Measurements from ENCODE around the gene SERPINB8.

Gene SERPINB8

GRCh38 chr18:63970809-63971205 is 926 bp downstream of the SERPINB8 start:
- Histone ChIP-seq H3K4me3 (ENCODE audit: low read length) (peak overlapping the region; percentile 77), H3K9me3 (ENCODE audit: insufficient read depth, low read depth, low read length) (no peaks in the 10 kb centered on the region), H3K27me3 (ENCODE audit: insufficient read depth, low read length) (peaks cover 47% of the 10 kb centered on the region), H3K9ac (ENCODE audit: low read depth, low read length) (peak overlapping the region; percentile 78), H3K36me3 (ENCODE audit: insufficient read depth, low read depth, low read length) (no peaks in the 10 kb centered on the region), H3K4me1 (ENCODE audit: insufficient read depth, low read length) (peaks cover 16% of the 10 kb centered on the region), H3K27ac (ENCODE audit: low read length) (peak overlapping the region; percentile 59)

GRCh38 chr18:63971320-63972001 is 1.6 kb downstream of the SERPINB8 start:
- H3K4me3 ChIP-seq (ENCODE audit: low read length), result peak overlapping the region; percentile 77
- H3K36me3 ChIP-seq (ENCODE audit: insufficient read depth, low read depth, low read length), result no peaks in the 10 kb centered on the region
- H3K27me3 ChIP-seq (ENCODE audit: insufficient read depth, low read length), result peaks cover 51% of the 10 kb centered on the region
- peak overlapping the region; percentile 59 for H3K27ac ChIP-seq (ENCODE audit: low read length)
- peaks cover 16% of the 10 kb centered on the region for H3K4me1 ChIP-seq (ENCODE audit: insufficient read depth, low read length)
- H3K9ac ChIP-seq (ENCODE audit: low read depth, low read length), result peak overlapping the region; percentile 78
- no peaks in the 10 kb centered on the region for H3K9me3 ChIP-seq (ENCODE audit: insufficient read depth, low read depth, low read length)

- Histone ChIP-seq H3K36me3 (ENCODE audit: insufficient read depth, low read depth, low read length) (no peaks in the 10 kb centered on the region), H3K4me3 (ENCODE audit: low read length) (no peak overlapping the region), H3K27me3 (ENCODE audit: insufficient read depth, low read length) (peaks cover 54% of the 10 kb centered on the region), H3K9me3 (ENCODE audit: insufficient read depth, low read depth, low read length) (no peaks in the 10 kb centered on the region), H3K4me1 (ENCODE audit: insufficient read depth, low read length) (peaks cover 16% of the 10 kb centered on the region), H3K9ac (ENCODE audit: low read depth, low read length) (no peak overlapping the region), H3K27ac (ENCODE audit: low read length) (no peak overlapping the region)
Observed at GRCh38 chr18:63972002-63972376, 2.1 kb downstream of the SERPINB8 start.

GRCh38 chr18:63974991-63975390 is 5.1 kb downstream of the SERPINB8 start:
- Histone ChIP-seq H3K9ac (ENCODE audit: low read depth, low read length) (no peak overlapping the region), H3K36me3 (ENCODE audit: insufficient read depth, low read depth, low read length) (no peaks in the 10 kb centered on the region), H3K27me3 (ENCODE audit: insufficient read depth, low read length) (peaks cover 76% of the 10 kb centered on the region), H3K9me3 (ENCODE audit: insufficient read depth, low read depth, low read length) (no peaks in the 10 kb centered on the region), H3K4me1 (ENCODE audit: insufficient read depth, low read length) (peaks cover 10% of the 10 kb centered on the region), H3K4me3 (ENCODE audit: low read length) (no peak overlapping the region), H3K27ac (ENCODE audit: low read length) (no peak overlapping the region)

GRCh38 chr18:63975628-63976027 is 5.7 kb downstream of the SERPINB8 start:
- Histone ChIP-seq H3K36me3 (ENCODE audit: insufficient read depth, low read depth, low read length) (no peaks in the 10 kb centered on the region), H3K4me3 (ENCODE audit: low read length) (no peak overlapping the region), H3K27me3 (ENCODE audit: insufficient read depth, low read length) (peaks cover 80% of the 10 kb centered on the region), H3K4me1 (ENCODE audit: insufficient read depth, low read length) (peaks cover 10% of the 10 kb centered on the region), H3K27ac (ENCODE audit: low read length) (no peak overlapping the region), H3K9ac (ENCODE audit: low read depth, low read length) (no peak overlapping the region), H3K9me3 (ENCODE audit: insufficient read depth, low read depth, low read length) (no peaks in the 10 kb centered on the region)

GRCh38 chr18:63977040-63977439 is 7.2 kb downstream of the SERPINB8 start:
- peaks cover 70% of the 10 kb centered on the region for H3K27me3 ChIP-seq (ENCODE audit: insufficient read depth, low read length)

GRCh38 chr18:63979409-63979920 is 9.6 kb downstream of the SERPINB8 start:
- H3K36me3 ChIP-seq (ENCODE audit: insufficient read depth, low read depth, low read length), result no peaks in the 10 kb centered on the region
- no peaks in the 10 kb centered on the region; the same call in none of the 2 replicates for H3K4me1 ChIP-seq (ENCODE audit: insufficient read depth, low read length)
- H3K9me3 ChIP-seq (ENCODE audit: insufficient read depth, low read depth, low read length), result no peaks in the 10 kb centered on the region
- H3K9ac ChIP-seq (ENCODE audit: low read depth, low read length), result no peak overlapping the region
- no peak overlapping the region for H3K27ac ChIP-seq (ENCODE audit: low read length)
- no peak overlapping the region for H3K4me3 ChIP-seq (ENCODE audit: low read length)
- peaks cover 60% of the 10 kb centered on the region for H3K27me3 ChIP-seq (ENCODE audit: insufficient read depth, low read length)

More at GRCh38 chr18:63977040-63977439, 7.2 kb downstream of the SERPINB8 start:
- peaks cover under 1% of the 10 kb centered on the region for H3K4me1 ChIP-seq (ENCODE audit: insufficient read depth, low read length)
- no peaks in the 10 kb centered on the region for H3K9me3 ChIP-seq (ENCODE audit: insufficient read depth, low read depth, low read length)
- no peak overlapping the region for H3K9ac ChIP-seq (ENCODE audit: low read depth, low read length)
- H3K36me3 ChIP-seq (ENCODE audit: insufficient read depth, low read depth, low read length), result no peaks in the 10 kb centered on the region
- no peak overlapping the region for H3K4me3 ChIP-seq (ENCODE audit: low read length)
- no peak overlapping the region for H3K27ac ChIP-seq (ENCODE audit: low read length)

GRCh38 chr18:63980027-63980426 is 10.1 kb downstream of the SERPINB8 start:
- H3K9ac ChIP-seq (ENCODE audit: low read depth, low read length), result no peak overlapping the region
- no peak overlapping the region for H3K4me3 ChIP-seq (ENCODE audit: low read length)
- no peaks in the 10 kb centered on the region for H3K36me3 ChIP-seq (ENCODE audit: insufficient read depth, low read depth, low read length)
- no peak overlapping the region for H3K27ac ChIP-seq (ENCODE audit: low read length)
- no peaks in the 10 kb centered on the region; the same call in none of the 2 replicates for H3K4me1 ChIP-seq (ENCODE audit: insufficient read depth, low read length)
- H3K27me3 ChIP-seq (ENCODE audit: insufficient read depth, low read length), result peaks cover 54% of the 10 kb centered on the region
- H3K9me3 ChIP-seq (ENCODE audit: insufficient read depth, low read depth, low read length), result no peaks in the 10 kb centered on the region

- Histone ChIP-seq H3K27ac (ENCODE audit: low read length) (no peak overlapping the region), H3K27me3 (ENCODE audit: insufficient read depth, low read length) (peaks cover 44% of the 10 kb centered on the region), H3K4me3 (ENCODE audit: low read length) (no peak overlapping the region), H3K4me1 (ENCODE audit: insufficient read depth, low read length) (no peaks in the 10 kb centered on the region; the same call in 1 of the 2 replicates), H3K9me3 (ENCODE audit: insufficient read depth, low read depth, low read length) (no peaks in the 10 kb centered on the region), H3K9ac (ENCODE audit: low read depth, low read length) (no peak overlapping the region), H3K36me3 (ENCODE audit: insufficient read depth, low read depth, low read length) (no peaks in the 10 kb centered on the region)
Observed at GRCh38 chr18:63980896-63981460, 11.1 kb downstream of the SERPINB8 start.

- no peak overlapping the region for H3K27ac ChIP-seq (ENCODE audit: low read length)
- peaks cover 37% of the 10 kb centered on the region for H3K27me3 ChIP-seq (ENCODE audit: insufficient read depth, low read length)
- H3K4me1 ChIP-seq (ENCODE audit: insufficient read depth, low read length), result no peaks in the 10 kb centered on the region; the same call in 1 of the 2 replicates
- H3K9ac ChIP-seq (ENCODE audit: low read depth, low read length), result no peak overlapping the region
- no peak overlapping the region for H3K4me3 ChIP-seq (ENCODE audit: low read length)
- H3K9me3 ChIP-seq (ENCODE audit: insufficient read depth, low read depth, low read length), result no peaks in the 10 kb centered on the region
- no peaks in the 10 kb centered on the region for H3K36me3 ChIP-seq (ENCODE audit: insufficient read depth, low read depth, low read length)
Observed at GRCh38 chr18:63981719-63982118, 11.8 kb downstream of the SERPINB8 start.

GRCh38 chr18:63982361-63982760 is 12.5 kb downstream of the SERPINB8 start:
- Histone ChIP-seq H3K4me3 (ENCODE audit: low read length) (no peak overlapping the region), H3K27me3 (ENCODE audit: insufficient read depth, low read length) (peaks cover 31% of the 10 kb centered on the region), H3K9me3 (ENCODE audit: insufficient read depth, low read depth, low read length) (no peaks in the 10 kb centered on the region), H3K4me1 (ENCODE audit: insufficient read depth, low read length) (no peaks in the 10 kb centered on the region), H3K27ac (ENCODE audit: low read length) (no peak overlapping the region), H3K9ac (ENCODE audit: low read depth, low read length) (no peak overlapping the region), H3K36me3 (ENCODE audit: insufficient read depth, low read depth, low read length) (no peaks in the 10 kb centered on the region)

GRCh38 chr18:63986885-63987284 is 17.0 kb downstream of the SERPINB8 start:
- Histone ChIP-seq H3K4me3 (ENCODE audit: low read length) (no peak overlapping the region), H3K4me1 (ENCODE audit: insufficient read depth, low read length) (no peaks in the 10 kb centered on the region), H3K27ac (ENCODE audit: low read length) (no peak overlapping the region), H3K9me3 (ENCODE audit: insufficient read depth, low read depth, low read length) (no peaks in the 10 kb centered on the region), H3K27me3 (ENCODE audit: insufficient read depth, low read length) (no peaks in the 10 kb centered on the region), H3K9ac (ENCODE audit: low read depth, low read length) (no peak overlapping the region), H3K36me3 (ENCODE audit: insufficient read depth, low read depth, low read length) (no peaks in the 10 kb centered on the region)
